H1 (cell line): Measurements from ENCODE around the gene GRIA4. TPM values are rescaled to one million over a fixed set of nuclear protein-coding genes. Genes with fewer than 3 reads are reported as not detected.

ENCODE experiments used
- CTCF ChIA-PET: fragments of 300-600 bp; sonication (Branson Sonifier 250); formaldehyde crosslinking; loops from one replicate; lab custom pipeline; 2021; ENCODE audit not compliant: partially characterized antibody; lab: Charles Lee
- POLR2A ChIA-PET: fragments of 300-600 bp; sonication (Branson Sonifier 250); formaldehyde crosslinking; loops from one replicate; lab custom pipeline; 2021; ENCODE audit warnings: inconsistent platforms; ENCODE audit not compliant: partially characterized antibody; lab: Charles Lee
- DNase-seq, 2 experiments: peaks; one replicate each; pipeline versions ENCODE4 v3.0.0 to v3.0.0-alpha.2; 2010 to 2022; ENCODE audit warnings: low spot score in 2 of 2, low read depth in 1 of 2, mixed read lengths in 1 of 2
- FAIRE-seq: peaks from 2 replicates; lab custom pipeline; 2011; peaks lifted over from hg19 to GRCh38; lab: Jason Lieb, UNC
- H2AFZ ChIP-seq: 2 replicates; pipeline ENCODE4 v1.8.1; 2012; ENCODE audit warnings: low read length, inconsistent platforms
- H2AK5ac ChIP-seq: 2 replicates; pipeline ENCODE4 v1.6.1; 2013; ENCODE audit warnings: low read depth, low read length
- H2BK120ac ChIP-seq: replicated peaks from 2 replicates; pipeline ENCODE3; 2013; ENCODE audit warnings: low read depth, low read length, inconsistent platforms
- H2BK12ac ChIP-seq: 2 replicates; pipeline ENCODE4 v1.6.1; 2013; ENCODE audit warnings: low read depth, low read length
- H2BK15ac ChIP-seq: 2 replicates; pipeline ENCODE4 v1.6.1; 2013; ENCODE audit warnings: low read length
- H2BK20ac ChIP-seq: 2 replicates; pipeline ENCODE4 v1.6.1; 2013; ENCODE audit warnings: low read length
- H2BK5ac ChIP-seq: 2 replicates; pipeline ENCODE4 v1.6.1; 2013; ENCODE audit warnings: low read depth, low read length
- H3K14ac ChIP-seq: 2 replicates; pipeline ENCODE4 v1.6.1; 2013; ENCODE audit warnings: inconsistent platforms; ENCODE audit not compliant: insufficient read length
- H3K18ac ChIP-seq: 2 replicates; pipeline ENCODE4 v1.6.1; 2013; ENCODE audit warnings: low read length; ENCODE audit errors: extremely low read depth
- H3K23ac ChIP-seq: 2 replicates; pipeline ENCODE4 v1.6.1; 2013; ENCODE audit warnings: inconsistent platforms; ENCODE audit not compliant: insufficient read length
- H3K23me2 ChIP-seq: 2 replicates; pipeline ENCODE4 v1.6.1; 2013; ENCODE audit warnings: low read depth, low read length
- H3K27ac ChIP-seq: 2 replicates; pipeline ENCODE4 v1.6.1; 2011; ENCODE audit warnings: low read depth, low read length, inconsistent platforms
- H3K27me3 ChIP-seq, 4 experiments: replicated peaks in 1 of 4; 1 replicate in 1 of 4; 2 replicates in 3 of 4; pipeline versions ENCODE4 v1.6.1 to v1.8.1; 2011 to 2013; ENCODE audit warnings: low read length in 3 of 4, mild to moderate bottlenecking in 3 of 4, inconsistent platforms in 2 of 4, mixed read lengths in 2 of 4, moderate library complexity in 1 of 4; ENCODE audit not compliant: control insufficient read depth in 3 of 4, insufficient read depth in 3 of 4; ENCODE audit errors: extremely low read depth in 1 of 4
- H3K36me3 ChIP-seq, 4 experiments: 2 replicates each; pipeline versions ENCODE4 v1.6.1 to v1.8.1; 2011 to 2013; ENCODE audit warnings: mild to moderate bottlenecking in 4 of 4, low read length in 3 of 4, moderate library complexity in 2 of 4, control low read depth in 1 of 4, inconsistent platforms in 1 of 4; ENCODE audit not compliant: insufficient read depth in 4 of 4, control insufficient read depth in 2 of 4
- H3K4ac ChIP-seq: replicated peaks from 2 replicates; pipeline ENCODE3; 2013; ENCODE audit warnings: low read length, low read depth, mixed read lengths, inconsistent platforms; ENCODE audit not compliant: insufficient read length
- H3K4me1 ChIP-seq, 4 experiments: replicated peaks in 1 of 4; 1 replicate in 1 of 4; 2 replicates in 3 of 4; pipeline versions ENCODE4 v1.6.1 to v1.8.1; 2011 to 2013; ENCODE audit warnings: low read length in 3 of 4, inconsistent platforms in 2 of 4, mixed read lengths in 1 of 4; ENCODE audit not compliant: insufficient read depth in 4 of 4, control insufficient read depth in 3 of 4
- H3K4me2 ChIP-seq, 2 experiments: 2 replicates each; pipeline versions ENCODE4 v1.6.1 to v1.8.1; 2011 to 2013; ENCODE audit warnings: low read depth in 2 of 2, low read length in 2 of 2, control low read depth in 1 of 2, inconsistent platforms in 1 of 2, mild to moderate bottlenecking in 1 of 2; ENCODE audit not compliant: insufficient read depth in 1 of 2
- H3K4me3 ChIP-seq, 4 experiments: fragments of 200-600, 300-600 bp in 1 of 4; sonication (generic), shearing (Covaris generic), sonication (Bioruptor Twin) in 1 of 4; 2 replicates each; pipeline versions ENCODE4 v1.5.1 to v1.8.1; 2011 to 2016; ENCODE audit warnings: low read length in 4 of 4, low read depth in 3 of 4, control low read depth in 2 of 4, inconsistent platforms in 2 of 4, mild to moderate bottlenecking in 2 of 4, mixed read lengths in 1 of 4, moderate library complexity in 1 of 4; ENCODE audit not compliant: insufficient read depth in 2 of 4; ENCODE audit errors: extremely low read depth in 1 of 4
- H3K56ac ChIP-seq: replicated peaks from 2 replicates; pipeline ENCODE3; 2013; ENCODE audit warnings: low read depth, mild to moderate bottlenecking, mixed read lengths, low read length, inconsistent platforms; ENCODE audit not compliant: insufficient read length
- H3K79me1 ChIP-seq: 2 replicates; pipeline ENCODE4 v1.6.1; 2013; ENCODE audit warnings: low read depth, low read length, control low read depth
- H3K79me2 ChIP-seq, 2 experiments: 2 replicates each; pipeline versions ENCODE4 v1.6.1 to v1.8.1; 2012 to 2013; ENCODE audit warnings: low read length in 2 of 2, mild to moderate bottlenecking in 2 of 2, inconsistent platforms in 1 of 2; ENCODE audit not compliant: insufficient read depth in 2 of 2, control insufficient read depth in 1 of 2
- H3K9ac ChIP-seq, 4 experiments: replicated peaks in 1 of 4; 1 replicate in 1 of 4; 2 replicates in 3 of 4; pipeline versions ENCODE4 v1.6.1 to v1.8.1; 2011 to 2013; ENCODE audit warnings: low read depth in 3 of 4, low read length in 3 of 4, control low read depth in 2 of 4, mild to moderate bottlenecking in 2 of 4, moderate library complexity in 2 of 4, inconsistent platforms in 1 of 4; ENCODE audit errors: extremely low read depth in 1 of 4
- H3K9me3 ChIP-seq, 2 experiments: 2 replicates each; pipeline versions ENCODE4 v1.6.1 to v1.8.1; 2012 to 2013; ENCODE audit warnings: mild to moderate bottlenecking in 2 of 2, moderate library complexity in 2 of 2, control low read depth in 1 of 2, inconsistent platforms in 1 of 2, low read depth in 1 of 2, low read length in 1 of 2, mixed read lengths in 1 of 2; ENCODE audit not compliant: insufficient read depth in 2 of 2
- H4K20me1 ChIP-seq, 2 experiments: replicated peaks in 1 of 2; 2 replicates each; pipeline versions ENCODE3 to v1.8.1; 2011 to 2013; ENCODE audit warnings: inconsistent platforms in 2 of 2, low read length in 2 of 2, mild to moderate bottlenecking in 1 of 2; ENCODE audit not compliant: insufficient read depth in 2 of 2, control insufficient read depth in 1 of 2
- H4K5ac ChIP-seq: 2 replicates; pipeline ENCODE4 v1.6.1; 2013; ENCODE audit warnings: low read length, low read depth, mixed read lengths, inconsistent platforms; ENCODE audit not compliant: insufficient read length
- H4K8ac ChIP-seq: 2 replicates; pipeline ENCODE4 v1.8.0; 2013; ENCODE audit warnings: mild to moderate bottlenecking, moderate library complexity, low read length, inconsistent platforms; ENCODE audit not compliant: insufficient read depth; ENCODE audit errors: extremely low read depth
- H4K91ac ChIP-seq: replicated peaks from 2 replicates; pipeline ENCODE3; 2013; ENCODE audit warnings: low read length, mixed read lengths, inconsistent platforms; ENCODE audit not compliant: insufficient read length
- EZH2 ChIP-seq: fragments of 200-600 bp; sonication (generic); IDR thresholded peaks from 2 replicates; pipeline ENCODE4 v1.7.1; 2012; ENCODE audit warnings: low read depth, mild to moderate bottlenecking, moderate library complexity, low read length, inconsistent platforms; ENCODE audit not compliant: severe bottlenecking
- WGBS, 2 experiments: shearing (Covaris generic) in 1 of 2; methylation state at CpG; one replicate each; pipeline versions ENCODE4 v1.1.6 to v1.1.7; 2013 to 2015; ENCODE audit warnings: low lambda C conversion rate in 2 of 2, mixed read lengths in 2 of 2, inconsistent platforms in 1 of 2, low coverage in 1 of 2, missing lambda C conversion rate in 1 of 2; ENCODE audit not compliant: insufficient replicate concordance in 2 of 2, insufficient coverage in 1 of 2, insufficient read length in 1 of 2; ENCODE audit errors: extremely low coverage in 1 of 2, missing lambda C conversion rate in 1 of 2; 5-methylcytosine and 5-hydroxymethylcytosine counted together
- polyA plus RNA-seq, 7 experiments: library from polyadenylated mRNA; depleted of rRNA in 3 of 7; stranded (reverse) in 5 of 7; unstranded in 2 of 7; fragments of >200 nt in 5 of 7; fragments of 200-250 nt in 2 of 7; gene quantifications; 1 replicate in 5 of 7; 2 replicates in 1 of 7; 4 replicates in 1 of 7; pipeline versions ENCODE4 v1.2.1 to v1.2.3, GENCODE V29; 2011 to 2013; ENCODE audit warnings: missing spikeins in 2 of 7, mixed read lengths in 2 of 7
- total RNA-seq: library from RNA; stranded (reverse); fragmentation: NEBNext Ultra II Directional; extraction: Animal tissue kit (Norgen Biotek cat#: 25700); gene quantifications from 2 replicates; pipeline ENCODE4 v1.2.1, GENCODE V29; 2021

Gene GRIA4
- total and polyA plus RNA-seq, 2 of the 8 experiments (the other 6 are each of a cell fraction or from before 2014, with no cell fraction given), result 12.5 to 21.8 TPM

GRCh38 chr11:105903113-105903512 is 293.2 kb downstream of the GRIA4 start:
- Histone ChIP-seq H4K20me1 (no peaks in the 10 kb centered on the region), H3K4ac (no peak overlapping the region), H3K9me3 (no peaks in the 10 kb centered on the region), H4K8ac (no peak overlapping the region), H3K27ac (no peak overlapping the region), H3K79me1 (no peaks in the 10 kb centered on the region), H3K14ac (no peak overlapping the region), H2BK20ac (no peak overlapping the region), H3K23me2 (no peaks in the 10 kb centered on the region), H3K9ac (no peak overlapping the region), H3K36me3 (no peaks in the 10 kb centered on the region), H3K18ac (no peak overlapping the region), H3K27me3 (no peaks in the 10 kb centered on the region), H2AK5ac (no peak overlapping the region), H4K5ac (no peak overlapping the region), H3K4me2 (no peak overlapping the region), H3K79me2 (no peaks in the 10 kb centered on the region), H2BK5ac (no peak overlapping the region), H2BK15ac (no peak overlapping the region), H2BK120ac (no peak overlapping the region), H2AFZ (no peak overlapping the region), H3K23ac (no peak overlapping the region), H4K91ac (no peak overlapping the region), H3K4me1 (peaks cover 0 to 2% (median 0%) of the 10 kb centered on the region in 4 experiments; a peak in 2 of 7 replicates), H3K4me3 (no peak overlapping the region), H2BK12ac (no peak overlapping the region), H3K56ac (no peak overlapping the region)
- ChIA-PET POLR2A (no interaction called here), CTCF (no interaction called here)
- no peak for DNase-seq
- TF ChIP-seq EZH2, result no peak
- 75% methylated on average over 2 of the region's 2 CpGs; no CpG with 5 or more reads in 1 of the 2 experiments for WGBS, 2 experiments
- no peak for FAIRE-seq
